Testis (tissue), 2 donors: ENCODE results near the gene MYL12B.

Source experiments
- CTCF ChIP-seq, 3 experiments: fragments of 450-650 bp in 2 of 3; fragments of 200-600 bp in 1 of 3; sonication (generic) in 1 of 3; IDR thresholded peaks; one replicate each; pipeline ENCODE4 v1.5.1; 2016 to 2019; ENCODE audit warnings: antibody characterized with exemption in 3 of 3, mild to moderate bottlenecking in 2 of 3, moderate library complexity in 1 of 3
- POLR2A ChIP-seq: fragments of 450-650 bp; IDR thresholded peaks from one replicate; pipeline ENCODE4 v1.6.1; 2017; ENCODE audit warnings: antibody characterized with exemption, mild to moderate bottlenecking, moderate library complexity

- TF ChIP-seq CTCF (IDR thresholded peaks at IDR 0.05) (peak; percentile 63 to 74 (median 68)), POLR2A (no peak)
Observed at GRCh38 chr18:3281456-3282400, 19.8 kb downstream of the MYL12B start.
